H1 (cell line): ENCODE data around the gene ARFGEF3. TPM values are rescaled to one million over a fixed set of nuclear protein-coding genes. Genes with fewer than 3 reads are reported as not detected.

Experiments
- CTCF ChIA-PET: fragments of 300-600 bp; sonication (Branson Sonifier 250); formaldehyde crosslinking; loops from one replicate; lab custom pipeline; 2021; ENCODE audit not compliant: partially characterized antibody; lab: Charles Lee
- POLR2A ChIA-PET: fragments of 300-600 bp; sonication (Branson Sonifier 250); formaldehyde crosslinking; loops from one replicate; lab custom pipeline; 2021; ENCODE audit warnings: inconsistent platforms; ENCODE audit not compliant: partially characterized antibody; lab: Charles Lee
- DNase-seq, 2 experiments: peaks; one replicate each; pipeline versions ENCODE4 v3.0.0 to v3.0.0-alpha.2; 2010 to 2022; ENCODE audit warnings: low spot score in 2 of 2, low read depth in 1 of 2, mixed read lengths in 1 of 2
- FAIRE-seq: peaks from 2 replicates; lab custom pipeline; 2011; peaks lifted over from hg19 to GRCh38; lab: Jason Lieb, UNC
- H2AFZ ChIP-seq: 2 replicates; pipeline ENCODE4 v1.8.1; 2012; ENCODE audit warnings: low read length, inconsistent platforms
- H2AK5ac ChIP-seq: 2 replicates; pipeline ENCODE4 v1.6.1; 2013; ENCODE audit warnings: low read depth, low read length
- H2BK120ac ChIP-seq: replicated peaks from 2 replicates; pipeline ENCODE3; 2013; ENCODE audit warnings: low read depth, low read length, inconsistent platforms
- H2BK12ac ChIP-seq: 2 replicates; pipeline ENCODE4 v1.6.1; 2013; ENCODE audit warnings: low read depth, low read length
- H2BK15ac ChIP-seq: 2 replicates; pipeline ENCODE4 v1.6.1; 2013; ENCODE audit warnings: low read length
- H2BK20ac ChIP-seq: 2 replicates; pipeline ENCODE4 v1.6.1; 2013; ENCODE audit warnings: low read length
- H2BK5ac ChIP-seq: 2 replicates; pipeline ENCODE4 v1.6.1; 2013; ENCODE audit warnings: low read depth, low read length
- H3K14ac ChIP-seq: 2 replicates; pipeline ENCODE4 v1.6.1; 2013; ENCODE audit warnings: inconsistent platforms; ENCODE audit not compliant: insufficient read length
- H3K18ac ChIP-seq: 2 replicates; pipeline ENCODE4 v1.6.1; 2013; ENCODE audit warnings: low read length; ENCODE audit errors: extremely low read depth
- H3K23ac ChIP-seq: 2 replicates; pipeline ENCODE4 v1.6.1; 2013; ENCODE audit warnings: inconsistent platforms; ENCODE audit not compliant: insufficient read length
- H3K23me2 ChIP-seq: 2 replicates; pipeline ENCODE4 v1.6.1; 2013; ENCODE audit warnings: low read depth, low read length
- H3K27ac ChIP-seq: 2 replicates; pipeline ENCODE4 v1.6.1; 2011; ENCODE audit warnings: low read depth, low read length, inconsistent platforms
- H3K27me3 ChIP-seq, 4 experiments: replicated peaks in 1 of 4; 1 replicate in 1 of 4; 2 replicates in 3 of 4; pipeline versions ENCODE4 v1.6.1 to v1.8.1; 2011 to 2013; ENCODE audit warnings: low read length in 3 of 4, mild to moderate bottlenecking in 3 of 4, inconsistent platforms in 2 of 4, mixed read lengths in 2 of 4, moderate library complexity in 1 of 4; ENCODE audit not compliant: control insufficient read depth in 3 of 4, insufficient read depth in 3 of 4; ENCODE audit errors: extremely low read depth in 1 of 4
- H3K36me3 ChIP-seq, 4 experiments: 2 replicates each; pipeline versions ENCODE4 v1.6.1 to v1.8.1; 2011 to 2013; ENCODE audit warnings: mild to moderate bottlenecking in 4 of 4, low read length in 3 of 4, moderate library complexity in 2 of 4, control low read depth in 1 of 4, inconsistent platforms in 1 of 4; ENCODE audit not compliant: insufficient read depth in 4 of 4, control insufficient read depth in 2 of 4
- H3K4ac ChIP-seq: replicated peaks from 2 replicates; pipeline ENCODE3; 2013; ENCODE audit warnings: low read length, low read depth, mixed read lengths, inconsistent platforms; ENCODE audit not compliant: insufficient read length
- H3K4me1 ChIP-seq, 4 experiments: replicated peaks in 1 of 4; 1 replicate in 1 of 4; 2 replicates in 3 of 4; pipeline versions ENCODE4 v1.6.1 to v1.8.1; 2011 to 2013; ENCODE audit warnings: low read length in 3 of 4, inconsistent platforms in 2 of 4, mixed read lengths in 1 of 4; ENCODE audit not compliant: insufficient read depth in 4 of 4, control insufficient read depth in 3 of 4
- H3K4me2 ChIP-seq, 2 experiments: 2 replicates each; pipeline versions ENCODE4 v1.6.1 to v1.8.1; 2011 to 2013; ENCODE audit warnings: low read depth in 2 of 2, low read length in 2 of 2, control low read depth in 1 of 2, inconsistent platforms in 1 of 2, mild to moderate bottlenecking in 1 of 2; ENCODE audit not compliant: insufficient read depth in 1 of 2
- H3K4me3 ChIP-seq, 4 experiments: fragments of 200-600, 300-600 bp in 1 of 4; sonication (generic), shearing (Covaris generic), sonication (Bioruptor Twin) in 1 of 4; 2 replicates each; pipeline versions ENCODE4 v1.5.1 to v1.8.1; 2011 to 2016; ENCODE audit warnings: low read length in 4 of 4, low read depth in 3 of 4, control low read depth in 2 of 4, inconsistent platforms in 2 of 4, mild to moderate bottlenecking in 2 of 4, mixed read lengths in 1 of 4, moderate library complexity in 1 of 4; ENCODE audit not compliant: insufficient read depth in 2 of 4; ENCODE audit errors: extremely low read depth in 1 of 4
- H3K56ac ChIP-seq: replicated peaks from 2 replicates; pipeline ENCODE3; 2013; ENCODE audit warnings: low read depth, mild to moderate bottlenecking, mixed read lengths, low read length, inconsistent platforms; ENCODE audit not compliant: insufficient read length
- H3K79me1 ChIP-seq: 2 replicates; pipeline ENCODE4 v1.6.1; 2013; ENCODE audit warnings: low read depth, low read length, control low read depth
- H3K79me2 ChIP-seq, 2 experiments: 2 replicates each; pipeline versions ENCODE4 v1.6.1 to v1.8.1; 2012 to 2013; ENCODE audit warnings: low read length in 2 of 2, mild to moderate bottlenecking in 2 of 2, inconsistent platforms in 1 of 2; ENCODE audit not compliant: insufficient read depth in 2 of 2, control insufficient read depth in 1 of 2
- H3K9ac ChIP-seq, 4 experiments: replicated peaks in 1 of 4; 1 replicate in 1 of 4; 2 replicates in 3 of 4; pipeline versions ENCODE4 v1.6.1 to v1.8.1; 2011 to 2013; ENCODE audit warnings: low read depth in 3 of 4, low read length in 3 of 4, control low read depth in 2 of 4, mild to moderate bottlenecking in 2 of 4, moderate library complexity in 2 of 4, inconsistent platforms in 1 of 4; ENCODE audit errors: extremely low read depth in 1 of 4
- H3K9me3 ChIP-seq, 2 experiments: 2 replicates each; pipeline versions ENCODE4 v1.6.1 to v1.8.1; 2012 to 2013; ENCODE audit warnings: mild to moderate bottlenecking in 2 of 2, moderate library complexity in 2 of 2, control low read depth in 1 of 2, inconsistent platforms in 1 of 2, low read depth in 1 of 2, low read length in 1 of 2, mixed read lengths in 1 of 2; ENCODE audit not compliant: insufficient read depth in 2 of 2
- H4K20me1 ChIP-seq, 2 experiments: replicated peaks in 1 of 2; 2 replicates each; pipeline versions ENCODE3 to v1.8.1; 2011 to 2013; ENCODE audit warnings: inconsistent platforms in 2 of 2, low read length in 2 of 2, mild to moderate bottlenecking in 1 of 2; ENCODE audit not compliant: insufficient read depth in 2 of 2, control insufficient read depth in 1 of 2
- H4K5ac ChIP-seq: 2 replicates; pipeline ENCODE4 v1.6.1; 2013; ENCODE audit warnings: low read length, low read depth, mixed read lengths, inconsistent platforms; ENCODE audit not compliant: insufficient read length
- H4K8ac ChIP-seq: 2 replicates; pipeline ENCODE4 v1.8.0; 2013; ENCODE audit warnings: mild to moderate bottlenecking, moderate library complexity, low read length, inconsistent platforms; ENCODE audit not compliant: insufficient read depth; ENCODE audit errors: extremely low read depth
- H4K91ac ChIP-seq: replicated peaks from 2 replicates; pipeline ENCODE3; 2013; ENCODE audit warnings: low read length, mixed read lengths, inconsistent platforms; ENCODE audit not compliant: insufficient read length
- EZH2 ChIP-seq: fragments of 200-600 bp; sonication (generic); IDR thresholded peaks from 2 replicates; pipeline ENCODE4 v1.7.1; 2012; ENCODE audit warnings: low read depth, mild to moderate bottlenecking, moderate library complexity, low read length, inconsistent platforms; ENCODE audit not compliant: severe bottlenecking
- USF2 ChIP-seq: IDR thresholded peaks from 2 replicates; pipeline ENCODE4 v1.6.1; 2011; ENCODE audit warnings: low read length, improper control_type of control experiment
- WGBS, 2 experiments: shearing (Covaris generic) in 1 of 2; methylation state at CpG; one replicate each; pipeline versions ENCODE4 v1.1.6 to v1.1.7; 2013 to 2015; ENCODE audit warnings: low lambda C conversion rate in 2 of 2, mixed read lengths in 2 of 2, inconsistent platforms in 1 of 2, low coverage in 1 of 2, missing lambda C conversion rate in 1 of 2; ENCODE audit not compliant: insufficient replicate concordance in 2 of 2, insufficient coverage in 1 of 2, insufficient read length in 1 of 2; ENCODE audit errors: extremely low coverage in 1 of 2, missing lambda C conversion rate in 1 of 2; 5-methylcytosine and 5-hydroxymethylcytosine counted together
- polyA plus RNA-seq, 7 experiments: library from polyadenylated mRNA; depleted of rRNA in 3 of 7; stranded (reverse) in 5 of 7; unstranded in 2 of 7; fragments of >200 nt in 5 of 7; fragments of 200-250 nt in 2 of 7; gene quantifications; 1 replicate in 5 of 7; 2 replicates in 1 of 7; 4 replicates in 1 of 7; pipeline versions ENCODE4 v1.2.1 to v1.2.3, GENCODE V29; 2011 to 2013; ENCODE audit warnings: missing spikeins in 2 of 7, mixed read lengths in 2 of 7
- total RNA-seq: library from RNA; stranded (reverse); fragmentation: NEBNext Ultra II Directional; extraction: Animal tissue kit (Norgen Biotek cat#: 25700); gene quantifications from 2 replicates; pipeline ENCODE4 v1.2.1, GENCODE V29; 2021

The ARFGEF3 gene
- total and polyA plus RNA-seq, 2 of the 8 experiments (the other 6 are each of a cell fraction or from before 2014, with no cell fraction given): 5.8 to 23.2 TPM

GRCh38 chr6:138161088-138161337, 726 bp upstream of the ARFGEF3 start:
- Histone ChIP-seq H3K4ac (no peak overlapping the region), H2BK5ac (peak overlapping the region; percentile 44; the same call in 1 of the 2 replicates), H2BK15ac (no peak overlapping the region), H3K9ac (peak overlapping the region in 2 of 4 experiments; percentile 49 to 66; a peak in 1 of 7 replicates), H2AFZ (peak overlapping the region; percentile 91), H3K56ac (no peak overlapping the region), H3K36me3 (no peaks in the 10 kb centered on the region), H3K23me2 (peaks cover 14% of the 10 kb centered on the region), H3K23ac (no peak overlapping the region), H3K79me2 (peaks cover 3 to 19% of the 10 kb centered on the region in 2 experiments; a peak in 3 of 4 replicates), H3K9me3 (no peaks in the 10 kb centered on the region), H2BK12ac (peak overlapping the region; percentile 22; the same call in 1 of the 2 replicates), H2BK20ac (no peak overlapping the region; the same call in 1 of the 2 replicates), H3K14ac (no peak overlapping the region), H3K4me3 (peak overlapping the region; percentile 51 to 90 (median 63)), H4K8ac (peak overlapping the region; percentile 62; the same call in 1 of the 2 replicates), H3K4me1 (peaks cover 2 to 13% (median 11%) of the 10 kb centered on the region in 4 experiments; a peak in 5 of 7 replicates), H3K27ac (no peak overlapping the region), H3K4me2 (peak overlapping the region; percentile 83 to 94), H4K91ac (no peak overlapping the region), H3K79me1 (peaks cover 2% of the 10 kb centered on the region; the same call in 1 of the 2 replicates), H3K18ac (peak overlapping the region; percentile 60; the same call in 1 of the 2 replicates), H2BK120ac (peak overlapping the region; percentile 52), H4K20me1 (no peaks in the 10 kb centered on the region), H3K27me3 (peaks cover 0 to 3% (median 2%) of the 10 kb centered on the region in 4 experiments; a peak in 4 of 7 replicates), H2AK5ac (no peak overlapping the region), H4K5ac (no peak overlapping the region)
- TF ChIP-seq USF2 (no peak), EZH2 (peak; percentile 32)
- POLR2A ChIA-PET: interaction anchor here (0.6 to 2.2 kb wide), 6 partner anchors 15 to 108 kb away, joined by 3 to 6 read pairs (median 4); no protein-coding TSS in a partner anchor
- CTCF ChIA-PET: interaction anchor here (1.0 to 1.2 kb wide), 3 partner anchors 23 to 75 kb away, joined by 3 to 4 read pairs (median 3); no protein-coding TSS in a partner anchor
- FAIRE-seq (no peak), DNase-seq (no peak)
- 7% methylated on average over 8 of the region's 8 CpGs; no CpG with 5 or more reads in 1 of the 2 experiments for WGBS, 2 experiments
